K562 (cell line): Measurements from ENCODE around the gene OTOP1. TPM values are rescaled to one million over a fixed set of nuclear protein-coding genes. Genes with fewer than 3 reads are reported as not detected.
"Not testable (repeated sequence)": the region's sequence is repeated elsewhere in the genome, so short reads cannot be mapped to it uniquely, and the experiment has no call there.

ENCODE experiments used
- ATAC-seq: fragments of 200-7000 bp; cut with Tn5 transposase; 3 replicates; pipeline ENCODE4 v1.9.1; 2020; ENCODE audit warnings: moderate library complexity
- BruUV-seq: library from RNA; stranded (reverse); fragments of 400-500 nt; replicated peaks from 2 replicates; lab custom pipeline; 2021; lab: Mats Ljungman, UMichigan
- CTCF ChIA-PET: fragments of 300-600 bp; formaldehyde crosslinking; extraction: SDS; loops from one replicate; lab custom pipeline; 2021; ENCODE audit warnings: low intra/inter-chr PET ratio; lab: Yijun Ruan, JAX
- POLR2A ChIA-PET: fragments of 300-600, 350-650 bp; sonication (Branson Sonifier 250); formaldehyde crosslinking; extraction: SDS; loops from one replicate; lab custom pipeline; 2021; ENCODE audit warnings: antibody characterized with exemption, inconsistent platforms; lab: Yijun Ruan, JAX
- DNase-seq, 4 experiments: peaks; one replicate each; pipeline versions ENCODE4 v3.0.0 to v3.0.0-alpha.2; 2011 to 2018; ENCODE audit warnings: low spot score in 3 of 4, mixed read lengths in 3 of 4; ENCODE audit errors: extremely low read depth in 1 of 4
- FAIRE-seq: peaks from 2 replicates; lab custom pipeline; 2011; peaks lifted over from hg19 to GRCh38; lab: Jason Lieb, UNC
- H2AFZ ChIP-seq: 2 replicates; pipeline ENCODE4 v1.6.0; 2011; ENCODE audit warnings: low read depth, low read length, control low read depth, inconsistent platforms
- H3K27ac ChIP-seq: fragments of 200-600 bp; 3 replicates; pipeline ENCODE4 v1.8.0; 2011; ENCODE audit warnings: low read depth, mild to moderate bottlenecking, control low read depth, inconsistent platforms, low read length, moderate library complexity, mixed read lengths; ENCODE audit errors: extremely low read depth
- H3K27me3 ChIP-seq, 2 experiments: fragments of 300-600 bp in 1 of 2; 2 replicates in 1 of 2; 3 replicates in 1 of 2; pipeline versions ENCODE4 v1.6.0 to v1.8.0; 2011; ENCODE audit warnings: inconsistent platforms in 2 of 2, low read length in 2 of 2, mild to moderate bottlenecking in 1 of 2, mixed read lengths in 1 of 2, moderate library complexity in 1 of 2; ENCODE audit not compliant: control insufficient read depth in 2 of 2, insufficient read depth in 2 of 2
- H3K36me3 ChIP-seq: fragments of 300-600 bp; 3 replicates; pipeline ENCODE4 v1.8.0; 2011; ENCODE audit warnings: mild to moderate bottlenecking, low read length, inconsistent platforms; ENCODE audit not compliant: control insufficient read depth, insufficient read depth
- H3K4me1 ChIP-seq, 2 experiments: fragments of 200-600 bp in 1 of 2; replicated peaks in 1 of 2; 2 replicates in 1 of 2; 3 replicates in 1 of 2; pipeline versions ENCODE4 v1.5.1 to v1.8.0; 2011; ENCODE audit warnings: inconsistent platforms in 2 of 2, low read length in 2 of 2, mild to moderate bottlenecking in 1 of 2, mixed read lengths in 1 of 2, moderate library complexity in 1 of 2; ENCODE audit not compliant: control insufficient read depth in 2 of 2, insufficient read depth in 2 of 2
- H3K4me2 ChIP-seq: 2 replicates; pipeline ENCODE4 v1.6.1; 2011; ENCODE audit warnings: low read length, control low read depth, inconsistent platforms, mixed read lengths; ENCODE audit not compliant: insufficient read depth
- H3K4me3 ChIP-seq: fragments of 200-600 bp; sonication (generic), shearing (Covaris generic); 2 replicates; pipeline ENCODE4 v1.5.1; 2016; ENCODE audit warnings: control low read depth, inconsistent platforms
- H3K79me2 ChIP-seq: fragments of 200-600 bp; 3 replicates; pipeline ENCODE4 v1.8.0; 2011; ENCODE audit warnings: low read length, inconsistent platforms; ENCODE audit not compliant: control insufficient read depth, insufficient read depth
- H3K9ac ChIP-seq, 2 experiments: 2 replicates each; pipeline versions ENCODE4 v1.6.0 to v1.6.1; 2011; ENCODE audit warnings: low read depth in 2 of 2, low read length in 2 of 2, control low read depth in 1 of 2, inconsistent platforms in 1 of 2, mild to moderate bottlenecking in 1 of 2, mixed read lengths in 1 of 2; ENCODE audit not compliant: insufficient read depth in 1 of 2
- H3K9me1 ChIP-seq: one replicate; pipeline ENCODE4 v1.6.0; 2011; ENCODE audit warnings: inconsistent platforms, mild to moderate bottlenecking, low read length, moderate library complexity; ENCODE audit not compliant: control insufficient read depth, insufficient read depth
- H3K9me3 ChIP-seq: replicated peaks from 2 replicates; pipeline ENCODE4 v1.5.1; 2011; ENCODE audit warnings: low read depth, low read length, inconsistent platforms; ENCODE audit not compliant: control insufficient read depth, insufficient read depth
- H4K20me1 ChIP-seq: replicated peaks from 2 replicates; pipeline ENCODE4 v1.6.1; 2011; ENCODE audit warnings: low read length, inconsistent platforms, mixed read lengths; ENCODE audit not compliant: control insufficient read depth, insufficient read depth
- IFI16 ChIP-seq: fragments of 250-450 bp; sonication (Bioruptor Pico); IDR thresholded peaks from 2 replicates; pipeline ENCODE4 v2.1.2; 2022; ENCODE audit warnings: mild to moderate bottlenecking, inconsistent platforms
- KAT8 ChIP-seq: fragments of 450-650 bp; IDR thresholded peaks from 2 replicates; pipeline ENCODE4 v1.6.1; 2016; ENCODE audit warnings: low read depth, mild to moderate bottlenecking
- PCBP2 ChIP-seq: fragments of 200-400 bp; formaldehyde crosslinking; IDR thresholded peaks from 2 replicates; pipeline ENCODE4 v1.6.1; 2018; ENCODE audit warnings: low read length, low read depth, mild to moderate bottlenecking, moderate library complexity; ENCODE audit not compliant: poor library complexity, severe bottlenecking
- WGBS: fragments of 100-300 bp; shearing (Covaris generic); methylation state at CpG from one replicate; pipeline ENCODE4 v1.1.6; 2016; ENCODE audit warnings: low coverage, mixed read lengths; ENCODE audit not compliant: insufficient coverage; ENCODE audit errors: missing lambda C conversion rate; 5-methylcytosine and 5-hydroxymethylcytosine counted together
- in situ Hi-C: fragments of 300-500 bp; cut with MboI; formaldehyde crosslinking; loops from 4 replicates; pipeline ENCODE4 v1.15.0; 2018; ENCODE audit warnings: inconsistent platforms, mixed read lengths
- intact Hi-C: fragments of 100-400 bp; cut with micrococcal nuclease; formaldehyde crosslinking; loops from 2 replicates; pipeline ENCODE4 v1.14.2; 2022
- polyA plus RNA-seq, 8 experiments: library from polyadenylated mRNA; depleted of rRNA in 4 of 8; stranded (reverse) in 5 of 8; unstranded in 3 of 8; fragments of >200 nt; fragmentation: Nextera tagmentation in 2 of 8; fragmentation: Illumina TruSeq in 1 of 8; extraction: Ambion mirVana in 2 of 8; extraction: Trizol in 1 of 8; gene quantifications; 2 replicates each; pipeline versions ENCODE4 v1.2.1 to v1.2.3, GENCODE V29; 2011 to 2014; ENCODE audit warnings: inconsistent platforms in 1 of 8, missing spikeins in 1 of 8
- total RNA-seq, 7 experiments: library from RNA; depleted of rRNA in 6 of 7; stranded (reverse); fragments of >200 nt in 6 of 7; fragmentation: Illumina TruSeq in 2 of 7; extraction: Trizol in 2 of 7; gene quantifications; 2 replicates each; pipeline versions ENCODE4 v1.2.1 to v1.2.3, GENCODE V29; 2011 to 2021; ENCODE audit warnings: low replicate concordance in 1 of 7
- TF ChIP-seq, protein P1 (sequence below): fragments of 450-650 bp; IDR thresholded peaks from 2 replicates; pipeline ENCODE4 v1.6.1; 2016; ENCODE audit warnings: borderline replicate concordance

The OTOP1 gene
- total and polyA plus RNA-seq, 9 of the 15 experiments (the other 6 are each of a cell fraction or from before 2014, with no cell fraction given) = not detected

DNA sequence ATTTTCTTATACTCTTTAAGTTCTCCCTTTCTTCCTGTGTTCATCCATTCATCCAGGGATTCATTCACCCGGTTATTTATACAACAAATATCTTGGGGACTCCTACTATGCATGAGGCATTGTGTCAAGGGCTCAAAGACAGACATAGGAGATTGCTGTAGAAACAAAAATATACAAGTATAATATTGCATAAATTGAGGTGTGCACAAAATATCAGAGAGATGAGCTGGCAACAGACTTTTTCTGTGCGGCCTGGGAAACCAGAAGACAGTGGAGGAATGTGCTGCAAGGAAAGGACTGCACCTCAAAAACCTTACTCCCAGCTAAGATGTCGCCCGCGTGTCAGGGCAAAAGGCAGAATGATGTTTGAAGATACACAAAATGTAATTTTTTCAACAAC lies 9.6 kb downstream of the OTOP1 start (continued):
- TF ChIP-seq, protein P1, sequence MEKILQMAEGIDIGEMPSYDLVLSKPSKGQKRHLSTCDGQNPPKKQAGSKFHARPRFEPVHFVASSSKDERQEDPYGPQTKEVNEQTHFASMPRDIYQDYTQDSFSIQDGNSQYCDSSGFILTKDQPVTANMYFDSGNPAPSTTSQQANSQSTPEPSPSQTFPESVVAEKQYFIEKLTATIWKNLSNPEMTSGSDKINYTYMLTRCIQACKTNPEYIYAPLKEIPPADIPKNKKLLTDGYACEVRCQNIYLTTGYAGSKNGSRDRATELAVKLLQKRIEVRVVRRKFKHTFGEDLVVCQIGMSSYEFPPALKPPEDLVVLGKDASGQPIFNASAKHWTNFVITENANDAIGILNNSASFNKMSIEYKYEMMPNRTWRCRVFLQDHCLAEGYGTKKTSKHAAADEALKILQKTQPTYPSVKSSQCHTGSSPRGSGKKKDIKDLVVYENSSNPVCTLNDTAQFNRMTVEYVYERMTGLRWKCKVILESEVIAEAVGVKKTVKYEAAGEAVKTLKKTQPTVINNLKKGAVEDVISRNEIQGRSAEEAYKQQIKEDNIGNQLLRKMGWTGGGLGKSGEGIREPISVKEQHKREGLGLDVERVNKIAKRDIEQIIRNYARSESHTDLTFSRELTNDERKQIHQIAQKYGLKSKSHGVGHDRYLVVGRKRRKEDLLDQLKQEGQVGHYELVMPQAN = no peak
- no peak for TF ChIP-seq KAT8

DNA sequence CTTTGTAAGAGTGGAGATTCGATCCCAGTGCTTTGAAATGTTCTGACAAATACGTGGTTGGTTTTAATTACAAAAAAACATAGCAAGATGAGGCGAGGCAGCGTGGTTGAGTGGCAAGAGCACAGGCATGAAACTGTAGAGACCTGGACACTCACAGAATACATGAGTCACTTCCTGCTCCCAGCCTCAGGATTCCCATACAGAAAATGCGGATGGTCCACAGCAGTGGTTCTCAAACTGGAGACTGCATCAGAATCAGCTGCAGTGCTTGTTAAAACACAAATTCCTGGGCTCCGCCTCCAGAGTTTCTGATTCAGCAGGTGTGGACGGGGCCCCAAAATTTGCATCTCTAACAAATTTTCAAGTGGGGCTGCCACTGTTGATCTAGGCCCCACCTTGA lies 10.1 kb downstream of the OTOP1 start:
- CTCF ChIA-PET = no interaction called here
- DNase-seq (no peak), ATAC-seq (no peak), FAIRE-seq (no peak)
- Histone ChIP-seq H2AFZ (no peak overlapping the region), H3K9ac (no peak overlapping the region), H3K27ac (no peak overlapping the region), H3K9me1 (no peaks in the 10 kb centered on the region), H3K9me3 (no peaks in the 10 kb centered on the region), H3K36me3 (no peaks in the 10 kb centered on the region), H4K20me1 (no peaks in the 10 kb centered on the region), H3K79me2 (no peaks in the 10 kb centered on the region), H3K27me3 (peaks cover 2 to 6% of the 10 kb centered on the region in 2 experiments; a peak in 1 of 5 replicates), H3K4me1 (no peaks in the 10 kb centered on the region), H3K4me3 (no peak overlapping the region), H3K4me2 (no peak overlapping the region)
- intact Hi-C loops (no loop called here), in situ Hi-C loops (no loop called here)
- TF ChIP-seq PCBP2 (no peak), IFI16 (CRISPR knock-in tag) (no peak)
- POLR2A ChIA-PET = no interaction called here
- WGBS = 15% methylated on average over 7 of the region's 7 CpGs
- BruUV-seq = no TSS peak

DNA sequence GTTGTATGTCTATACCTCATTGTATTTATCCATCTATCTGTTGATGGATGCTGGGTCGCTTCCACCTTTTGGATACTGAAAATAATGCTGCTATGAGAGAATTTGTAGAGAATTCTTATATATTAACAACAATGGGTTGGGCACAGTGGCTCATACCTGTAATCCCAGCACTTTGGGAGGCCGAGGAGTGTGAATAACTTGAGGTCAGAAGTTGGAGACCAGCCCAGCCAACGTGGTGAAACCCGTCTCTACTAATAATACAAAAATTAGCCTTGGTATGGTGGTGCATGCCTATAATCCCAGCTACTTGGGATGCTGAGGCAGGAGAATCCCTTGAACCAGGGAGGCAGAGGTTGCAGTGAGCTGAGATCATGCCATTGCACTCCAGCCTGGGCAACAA lies 13.1 kb downstream of the OTOP1 start:
- H3K9me3 ChIP-seq, in situ Hi-C loops, CTCF ChIA-PET, BruUV-seq, H3K4me1 ChIP-seq, H3K27ac ChIP-seq, DNase-seq, H3K36me3 ChIP-seq, H3K9ac ChIP-seq, H4K20me1 ChIP-seq, intact Hi-C loops, ATAC-seq, H3K27me3 ChIP-seq, H3K9me1 ChIP-seq, H3K4me2 ChIP-seq, FAIRE-seq, H3K79me2 ChIP-seq, POLR2A ChIA-PET, H2AFZ ChIP-seq, H3K4me3 ChIP-seq: not testable (repeated sequence)
- 0% methylated on average over 4 of the region's 4 CpGs for WGBS
